ENCODE measurements around the gene TRAF6. TPM values are rescaled to one million over a fixed set of nuclear protein-coding genes. Genes with fewer than 3 reads are reported as not detected.
A peak's percentile ranks its signal among the peaks of the same experiment; 100 is the strongest.
"Not testable (repeated sequence)": the region's sequence is repeated elsewhere in the genome, so short reads cannot be mapped to it uniquely, and the experiment has no call there.

The TRAF6 gene
- total RNA-seq, 1 experiment from 2014 or later: 14.8 TPM

DNA sequence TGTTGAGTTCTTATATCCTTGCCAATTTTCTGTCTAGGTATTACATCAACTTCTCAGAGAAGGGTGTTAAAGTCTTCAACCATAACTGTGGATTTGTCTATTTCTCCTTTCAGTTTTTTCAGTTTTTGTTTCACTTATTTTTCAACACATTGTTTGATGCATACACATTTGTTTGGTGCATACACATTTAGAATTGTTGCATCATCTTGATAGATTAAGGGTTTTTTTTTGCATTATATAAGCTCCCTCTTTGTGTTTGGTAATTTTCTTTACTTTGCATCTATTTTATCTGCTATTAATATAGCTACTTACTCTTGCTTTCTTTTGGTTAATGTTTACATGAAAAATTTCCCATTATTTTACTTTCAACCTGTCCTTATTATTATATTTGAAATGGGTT, 20.8 kb upstream of the TRAF6 start:
- TF ChIP-seq, protein P1, sequence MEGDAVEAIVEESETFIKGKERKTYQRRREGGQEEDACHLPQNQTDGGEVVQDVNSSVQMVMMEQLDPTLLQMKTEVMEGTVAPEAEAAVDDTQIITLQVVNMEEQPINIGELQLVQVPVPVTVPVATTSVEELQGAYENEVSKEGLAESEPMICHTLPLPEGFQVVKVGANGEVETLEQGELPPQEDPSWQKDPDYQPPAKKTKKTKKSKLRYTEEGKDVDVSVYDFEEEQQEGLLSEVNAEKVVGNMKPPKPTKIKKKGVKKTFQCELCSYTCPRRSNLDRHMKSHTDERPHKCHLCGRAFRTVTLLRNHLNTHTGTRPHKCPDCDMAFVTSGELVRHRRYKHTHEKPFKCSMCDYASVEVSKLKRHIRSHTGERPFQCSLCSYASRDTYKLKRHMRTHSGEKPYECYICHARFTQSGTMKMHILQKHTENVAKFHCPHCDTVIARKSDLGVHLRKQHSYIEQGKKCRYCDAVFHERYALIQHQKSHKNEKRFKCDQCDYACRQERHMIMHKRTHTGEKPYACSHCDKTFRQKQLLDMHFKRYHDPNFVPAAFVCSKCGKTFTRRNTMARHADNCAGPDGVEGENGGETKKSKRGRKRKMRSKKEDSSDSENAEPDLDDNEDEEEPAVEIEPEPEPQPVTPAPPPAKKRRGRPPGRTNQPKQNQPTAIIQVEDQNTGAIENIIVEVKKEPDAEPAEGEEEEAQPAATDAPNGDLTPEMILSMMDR (IDR thresholded peaks at IDR 0.05; ENCODE audit: unreplicated experiment): no peak
- no peak for DNase-seq
- BruUV-seq (replicated peaks): no TSS peak
- no peaks in the 10 kb centered on the region for H3K36me3 Mint-ChIP-seq (ENCODE audit: insufficient read depth, unreplicated experiment)
- H3K4me1 Mint-ChIP-seq (ENCODE audit: low read depth, unreplicated experiment): no peaks in the 10 kb centered on the region
- no peaks in the 10 kb centered on the region for H3K9me3 Mint-ChIP-seq (ENCODE audit: low read depth, unreplicated experiment)
- CTCF ChIA-PET: no interaction called here
- H3K27me3 Mint-ChIP-seq (ENCODE audit: unreplicated experiment): no peaks in the 10 kb centered on the region
- H3K4me3 Mint-ChIP-seq (ENCODE audit: low read depth, unreplicated experiment): no peak overlapping the region
- H3K27ac Mint-ChIP-seq (ENCODE audit: unreplicated experiment): no peak overlapping the region
- intact Hi-C loops (cut with micrococcal nuclease; ENCODE audit: unreplicated experiment): no loop called here

DNA sequence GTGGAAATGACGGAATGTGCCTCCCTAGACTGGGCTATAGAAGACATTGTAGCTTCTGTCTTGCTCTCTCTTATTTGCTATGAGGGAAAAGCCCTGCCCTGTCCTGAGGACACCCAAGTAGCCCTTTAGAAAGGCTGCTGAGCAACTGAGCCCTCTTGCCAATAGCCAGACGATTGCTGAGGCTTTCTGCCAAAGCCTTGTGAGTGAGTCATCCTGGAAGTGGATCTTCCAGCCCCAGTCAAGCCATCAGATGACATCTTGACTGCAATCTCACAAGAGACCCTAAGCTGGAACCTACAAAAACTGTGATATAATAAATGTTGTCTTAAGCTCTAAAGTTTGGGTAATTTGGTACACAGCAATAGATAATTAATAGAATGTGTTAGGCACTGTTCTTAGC, 3.9 kb upstream of the TRAF6 start:
- Mint-ChIP-seq H3K9me3 (ENCODE audit: low read depth, unreplicated experiment) (peaks cover 7% of the 10 kb centered on the region), H3K4me3 (ENCODE audit: low read depth, unreplicated experiment) (no peak overlapping the region), H3K4me1 (ENCODE audit: low read depth, unreplicated experiment) (peaks cover 6% of the 10 kb centered on the region), H3K27ac (ENCODE audit: unreplicated experiment) (no peak overlapping the region), H3K27me3 (ENCODE audit: unreplicated experiment) (peaks cover 28% of the 10 kb centered on the region), H3K36me3 (ENCODE audit: insufficient read depth, unreplicated experiment) (peaks cover 19% of the 10 kb centered on the region)
- DNase-seq: no peak
- TF ChIP-seq, protein P1 (IDR thresholded peaks at IDR 0.05; ENCODE audit: unreplicated experiment): no peak
- CTCF ChIA-PET: no interaction called here
- BruUV-seq (replicated peaks): no TSS peak
- intact Hi-C loops (cut with micrococcal nuclease; ENCODE audit: unreplicated experiment): no loop called here

DNA sequence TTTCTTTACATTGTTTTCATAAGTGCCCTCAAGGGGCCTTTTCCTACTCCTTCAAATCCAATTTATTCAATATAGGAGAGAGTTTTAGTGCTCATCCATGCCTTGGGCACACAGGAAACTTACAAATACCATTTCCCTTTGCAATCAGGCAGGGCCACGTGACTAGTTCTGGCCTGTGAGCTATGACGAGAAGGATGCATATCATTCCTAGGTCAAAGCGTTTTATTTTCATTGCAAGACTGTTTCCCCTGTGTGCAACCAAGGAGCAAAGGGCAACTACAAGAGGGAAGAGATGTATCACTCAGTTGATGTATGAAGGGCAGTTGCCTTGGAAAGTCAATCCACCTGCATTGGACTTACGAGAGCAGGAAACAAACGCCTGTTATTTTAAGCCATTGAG, 1.9 kb upstream of the TRAF6 start:
- CTCF ChIA-PET: no interaction called here
- Mint-ChIP-seq H3K27me3 (ENCODE audit: unreplicated experiment) (peaks cover 28% of the 10 kb centered on the region), H3K36me3 (ENCODE audit: insufficient read depth, unreplicated experiment) (peaks cover 24% of the 10 kb centered on the region), H3K4me3 (ENCODE audit: low read depth, unreplicated experiment) (no peak overlapping the region), H3K9me3 (ENCODE audit: low read depth, unreplicated experiment) (peaks cover 7% of the 10 kb centered on the region), H3K27ac (ENCODE audit: unreplicated experiment) (no peak overlapping the region), H3K4me1 (ENCODE audit: low read depth, unreplicated experiment) (peaks cover 16% of the 10 kb centered on the region)
- TF ChIP-seq, protein P1 (IDR thresholded peaks at IDR 0.05; ENCODE audit: unreplicated experiment): no peak
- no peak for DNase-seq
- no TSS peak for BruUV-seq (replicated peaks)
- intact Hi-C loops (cut with micrococcal nuclease; ENCODE audit: unreplicated experiment): no loop called here

DNA sequence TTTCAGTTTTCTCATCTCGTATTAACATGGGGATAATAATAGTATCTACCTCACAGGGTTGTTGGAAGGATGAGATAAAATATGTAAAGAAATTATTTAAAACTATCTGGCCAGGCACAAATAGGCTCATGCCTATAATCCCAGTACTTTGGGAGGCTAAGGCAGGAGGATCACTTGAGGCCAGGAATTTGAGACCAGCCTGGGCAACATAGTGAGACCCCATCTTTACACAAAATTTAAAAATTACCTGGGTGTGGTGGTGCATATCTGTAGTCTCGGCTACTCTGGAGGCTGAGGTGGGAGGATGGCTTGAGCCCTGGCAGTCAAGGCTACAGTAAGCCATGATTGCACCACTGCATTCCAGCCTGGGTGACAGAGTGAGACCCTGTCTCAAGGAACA, 990 bp upstream of the TRAF6 start:
- BruUV-seq (replicated peaks); DNase-seq; H3K9me3 Mint-ChIP-seq (ENCODE audit: low read depth, unreplicated experiment): not testable (repeated sequence)
- Mint-ChIP-seq H3K36me3 (ENCODE audit: insufficient read depth, unreplicated experiment) (peaks cover 24% of the 10 kb centered on the region), H3K4me3 (ENCODE audit: low read depth, unreplicated experiment) (peak overlapping the region; percentile 93), H3K27me3 (ENCODE audit: unreplicated experiment) (peaks cover 28% of the 10 kb centered on the region), H3K27ac (ENCODE audit: unreplicated experiment) (peak overlapping the region; percentile 74), H3K4me1 (ENCODE audit: low read depth, unreplicated experiment) (peaks cover 16% of the 10 kb centered on the region)
- intact Hi-C loops (cut with micrococcal nuclease; ENCODE audit: unreplicated experiment): loop anchor here (2.0 kb wide), 1 partner anchor 30 kb away; no protein-coding TSS in a partner anchor
- CTCF ChIA-PET: interaction anchor here (1.3 kb wide), 1 partner anchor 18 kb away, joined by 5 read pairs; no protein-coding TSS in a partner anchor

- intact Hi-C loops (cut with micrococcal nuclease; ENCODE audit: unreplicated experiment): loop anchor here (2.0 kb wide), 1 partner anchor 30 kb away; no protein-coding TSS in a partner anchor
- peaks cover 27% of the 10 kb centered on the region for H3K27me3 Mint-ChIP-seq (ENCODE audit: unreplicated experiment)
- TF ChIP-seq, protein P1 (IDR thresholded peaks at IDR 0.05; ENCODE audit: unreplicated experiment): no peak
- CTCF ChIA-PET: interaction anchor here (0.8 to 2.0 kb wide), 3 partner anchors 18 to 53 kb away, joined by 3 to 7 read pairs (median 5); no protein-coding TSS in a partner anchor
- H3K27ac Mint-ChIP-seq (ENCODE audit: unreplicated experiment): peak overlapping the region; percentile 74
- peaks cover 24% of the 10 kb centered on the region for H3K36me3 Mint-ChIP-seq (ENCODE audit: insufficient read depth, unreplicated experiment)
- peaks cover 7% of the 10 kb centered on the region for H3K9me3 Mint-ChIP-seq (ENCODE audit: low read depth, unreplicated experiment)
- peak overlapping the region; percentile 93 for H3K4me3 Mint-ChIP-seq (ENCODE audit: low read depth, unreplicated experiment)
- DNase-seq: no peak
- BruUV-seq (replicated peaks): no TSS peak
- H3K4me1 Mint-ChIP-seq (ENCODE audit: low read depth, unreplicated experiment): peaks cover 16% of the 10 kb centered on the region
These were observed 496 bp upstream of the TRAF6 start for GRCh38 chr11:36510594-36510942.

Data from Calu3 (cell line).